ENCODE results near the gene SSBP2. TPM values are rescaled to one million over a fixed set of nuclear protein-coding genes. Genes with fewer than 3 reads are reported as not detected.

The SSBP2 gene
- total RNA-seq, 2 donors from 2014 or later = 18.1 to 31.4 TPM

DNA sequence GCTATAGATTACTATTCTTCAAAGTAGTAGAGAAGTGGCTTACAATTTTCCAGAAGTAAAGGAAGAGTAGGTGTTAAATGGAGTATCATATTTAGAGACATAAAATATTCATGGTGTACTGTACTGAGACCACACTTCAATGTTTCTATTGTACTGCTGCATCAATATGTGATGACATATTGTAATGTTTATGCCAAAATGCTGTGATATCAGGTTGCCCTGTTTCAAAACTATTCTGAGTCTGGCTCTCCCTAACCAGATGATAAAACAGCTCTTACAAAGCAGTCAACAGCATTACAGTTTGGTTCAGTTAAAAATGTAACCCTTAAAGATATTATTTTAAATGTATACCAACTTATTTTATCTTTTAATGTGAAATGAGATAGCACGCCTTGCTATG, 326.2 kb downstream of the SSBP2 start:
- no peak for ATAC-seq
- TF ChIP-seq POLR2A (IDR thresholded peaks at IDR 0.05) = no peak
- TF ChIP-seq, protein P1, sequence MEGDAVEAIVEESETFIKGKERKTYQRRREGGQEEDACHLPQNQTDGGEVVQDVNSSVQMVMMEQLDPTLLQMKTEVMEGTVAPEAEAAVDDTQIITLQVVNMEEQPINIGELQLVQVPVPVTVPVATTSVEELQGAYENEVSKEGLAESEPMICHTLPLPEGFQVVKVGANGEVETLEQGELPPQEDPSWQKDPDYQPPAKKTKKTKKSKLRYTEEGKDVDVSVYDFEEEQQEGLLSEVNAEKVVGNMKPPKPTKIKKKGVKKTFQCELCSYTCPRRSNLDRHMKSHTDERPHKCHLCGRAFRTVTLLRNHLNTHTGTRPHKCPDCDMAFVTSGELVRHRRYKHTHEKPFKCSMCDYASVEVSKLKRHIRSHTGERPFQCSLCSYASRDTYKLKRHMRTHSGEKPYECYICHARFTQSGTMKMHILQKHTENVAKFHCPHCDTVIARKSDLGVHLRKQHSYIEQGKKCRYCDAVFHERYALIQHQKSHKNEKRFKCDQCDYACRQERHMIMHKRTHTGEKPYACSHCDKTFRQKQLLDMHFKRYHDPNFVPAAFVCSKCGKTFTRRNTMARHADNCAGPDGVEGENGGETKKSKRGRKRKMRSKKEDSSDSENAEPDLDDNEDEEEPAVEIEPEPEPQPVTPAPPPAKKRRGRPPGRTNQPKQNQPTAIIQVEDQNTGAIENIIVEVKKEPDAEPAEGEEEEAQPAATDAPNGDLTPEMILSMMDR (IDR thresholded peaks at IDR 0.05) = no peak
- intact Hi-C loops (cut with DNase I) = no loop called here
- DNase-seq = no peak
- H3K4me3 ChIP-seq = no peak overlapping the region
- 90 to 95% methylated on average over 1 of the region's 1 CpG for WGBS, 2 donors
- no peaks in the 10 kb centered on the region for H3K27me3 ChIP-seq
- H3K4me1 ChIP-seq = peaks cover 10% of the 10 kb centered on the region
- H3K36me3 ChIP-seq (replicated peaks in 1 of 2; ENCODE audit: insufficient read depth in 1 of 2, low read depth in 2 of 2) = peaks cover 0 to 3% of the 10 kb centered on the region in 2 donors
- no peaks in the 10 kb centered on the region for H3K9me3 ChIP-seq
- no peak overlapping the region for H3K27ac ChIP-seq

GRCh38 chr5:81422671-81423070, 328.2 kb downstream of the SSBP2 start:
- Histone ChIP-seq H3K4me3 (no peak overlapping the region), H3K27me3 (no peaks in the 10 kb centered on the region), H3K4me1 (peaks cover 10% of the 10 kb centered on the region), H3K27ac (no peak overlapping the region), H3K9me3 (no peaks in the 10 kb centered on the region), H3K36me3 (replicated peaks in 1 of 2; ENCODE audit: insufficient read depth in 1 of 2, low read depth in 2 of 2) (peaks cover 0 to 3% of the 10 kb centered on the region in 2 donors)
- no peak for TF ChIP-seq POLR2A (IDR thresholded peaks at IDR 0.05)
- TF ChIP-seq, protein P1 (IDR thresholded peaks at IDR 0.05) = no peak
- intact Hi-C loops (cut with DNase I) = no loop called here
- ATAC-seq (no peak), DNase-seq (no peak)
- 62 to 72% methylated on average over 2 of the region's 2 CpGs for WGBS, 2 donors

DNA sequence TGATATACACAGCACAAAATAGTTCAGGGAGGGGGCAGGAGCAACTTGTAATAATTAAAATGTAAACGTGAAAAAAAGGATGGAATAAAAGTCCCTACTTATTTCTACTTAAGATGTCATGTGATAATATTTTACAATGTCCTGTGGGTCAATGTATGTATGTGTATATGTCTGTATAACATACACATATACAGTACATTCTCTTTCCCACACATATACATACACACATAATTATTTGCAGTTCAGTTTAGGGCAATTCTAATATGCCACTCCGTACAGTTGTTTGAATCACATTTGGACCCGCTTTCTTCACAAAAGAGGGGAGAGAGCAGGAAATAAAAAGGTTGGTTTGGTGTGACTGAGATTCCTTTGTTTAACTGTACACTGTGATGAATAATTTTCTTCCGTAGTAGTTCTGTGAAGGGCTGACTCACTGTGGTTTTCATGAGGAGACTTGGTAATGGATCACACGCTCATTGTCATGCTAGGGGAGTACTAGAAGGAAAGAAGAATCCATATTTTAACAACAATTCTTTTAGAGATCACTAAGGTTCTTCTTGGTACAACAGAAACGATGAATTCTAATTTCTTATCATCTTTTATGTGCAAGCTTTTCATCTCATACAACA, 330.7 kb downstream of the SSBP2 start:
- Histone ChIP-seq H3K4me1 (no peaks in the 10 kb centered on the region), H3K27ac (no peak overlapping the region), H3K36me3 (replicated peaks in 1 of 2; ENCODE audit: insufficient read depth in 1 of 2, low read depth in 2 of 2) (peaks cover 0 to 3% of the 10 kb centered on the region in 2 donors), H3K27me3 (no peaks in the 10 kb centered on the region), H3K9me3 (no peaks in the 10 kb centered on the region), H3K4me3 (no peak overlapping the region)
- 65 to 79% methylated on average over 6 of the region's 6 CpGs for WGBS, 2 donors
- intact Hi-C loops (cut with DNase I) = no loop called here
- DNase-seq (no peak), ATAC-seq (no peak)
- no peak for TF ChIP-seq POLR2A (IDR thresholded peaks at IDR 0.05)
- TF ChIP-seq, protein P1 (IDR thresholded peaks at IDR 0.05) = no peak

DNA sequence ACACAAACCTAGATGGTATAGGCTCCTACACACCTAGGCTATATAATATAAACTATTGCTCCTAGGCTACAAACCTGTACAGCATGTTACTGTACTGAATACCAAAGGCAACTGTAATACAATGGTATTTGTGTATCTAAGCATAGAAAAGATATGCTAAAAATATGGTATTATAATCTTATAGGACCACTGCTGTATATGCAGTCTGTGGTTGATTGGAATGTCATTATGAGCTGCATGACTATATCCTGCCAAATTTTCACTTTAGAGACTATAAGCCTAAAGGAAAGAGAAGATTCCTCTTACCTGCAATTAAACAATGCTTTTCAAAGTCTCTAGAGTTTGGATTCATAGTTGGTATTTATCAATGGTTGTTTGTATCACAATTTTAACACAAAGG, 332.3 kb downstream of the SSBP2 start:
- H3K9me3 ChIP-seq = no peaks in the 10 kb centered on the region
- H3K27ac ChIP-seq = no peak overlapping the region
- intact Hi-C loops (cut with DNase I) = no loop called here
- no peaks in the 10 kb centered on the region for H3K4me1 ChIP-seq
- H3K27me3 ChIP-seq = no peaks in the 10 kb centered on the region
- no peak overlapping the region for H3K4me3 ChIP-seq
- ATAC-seq = no peak
- H3K36me3 ChIP-seq (replicated peaks in 1 of 2; ENCODE audit: insufficient read depth in 1 of 2, low read depth in 2 of 2) = peaks cover 0 to 3% of the 10 kb centered on the region in 2 donors
- DNase-seq = no peak
- TF ChIP-seq, protein P1 (IDR thresholded peaks at IDR 0.05) = no peak
- no peak for TF ChIP-seq POLR2A (IDR thresholded peaks at IDR 0.05)

GRCh38 chr5:81417052-81417451, 333.8 kb downstream of the SSBP2 start:
- ATAC-seq (no peak), DNase-seq (no peak)
- intact Hi-C loops (cut with DNase I) = no loop called here
- TF ChIP-seq, protein P1 (IDR thresholded peaks at IDR 0.05) = no peak
- TF ChIP-seq POLR2A (IDR thresholded peaks at IDR 0.05) = no peak
- H3K4me1 ChIP-seq = no peaks in the 10 kb centered on the region
- H3K27me3 ChIP-seq = no peaks in the 10 kb centered on the region
- H3K9me3 ChIP-seq = no peaks in the 10 kb centered on the region
- peaks cover 0 to 3% of the 10 kb centered on the region in 2 donors for H3K36me3 ChIP-seq (replicated peaks in 1 of 2; ENCODE audit: insufficient read depth in 1 of 2, low read depth in 2 of 2)
- no peak overlapping the region for H3K4me3 ChIP-seq
- no peak overlapping the region for H3K27ac ChIP-seq
- 84 to 93% methylated on average over 4 of the region's 4 CpGs for WGBS, 2 donors
